ENCODE measurements around the gene TRAPPC6A. TPM values are rescaled to one million over a fixed set of nuclear protein-coding genes. Genes with fewer than 3 reads are reported as not detected.

TRAPPC6A gene
- total RNA-seq, 1 experiment from 2014 or later = 18.3 TPM

- Histone ChIP-seq H3K79me2 (ENCODE audit: low read length) (no peaks in the 10 kb centered on the region), H3K36me3 (ENCODE audit: low read depth, low read length) (no peaks in the 10 kb centered on the region), H4K20me1 (ENCODE audit: low read length) (no peaks in the 10 kb centered on the region), H3K4me1 (ENCODE audit: insufficient read depth, low read length) (no peaks in the 10 kb centered on the region), H3K9me2 (replicated peaks; ENCODE audit: low read length) (no peaks in the 10 kb centered on the region), H3K9ac (ENCODE audit: low read length) (no peak overlapping the region), H3F3A (ENCODE audit: low read length, unreplicated experiment) (no peaks in the 10 kb centered on the region), H3K27ac (ENCODE audit: low read length) (no peak overlapping the region), H3K4me3 (ENCODE audit: low read length) (no peak overlapping the region), H3K4me2 (ENCODE audit: low read length) (no peak overlapping the region), H3K27me3 (ENCODE audit: low read length) (no peaks in the 10 kb centered on the region), H3K9me3 (ENCODE audit: low read length) (no peaks in the 10 kb centered on the region), H2AFZ (ENCODE audit: low read length) (no peak overlapping the region)
- ChIA-PET CTCF (no interaction called here), POLR2A (ENCODE audit: unreplicated experiment) (no interaction called here)
- BruUV-seq (replicated peaks) = no TSS peak
- ATAC-seq (no peak), DNase-seq (no peak)
- no peak for TF ChIP-seq EZH2phosphoT487 (IDR thresholded peaks at IDR 0.05; ENCODE audit: borderline replicate concordance, low read length)
- no peak for TF ChIP-seq EZH2 (IDR thresholded peaks at IDR 0.05; ENCODE audit: low read length, unreplicated experiment)
- no peak for TF ChIP-seq CTCF (conservative IDR thresholded peaks at IDR 0.05; ENCODE audit: low read depth, low read length)
- intact Hi-C loops (cut with micrococcal nuclease) = no loop called here
Measured at GRCh38 chr19:45139286-45140143, 38.5 kb downstream of the TRAPPC6A start.

GRCh38 chr19:45138303-45138751 lies 39.7 kb downstream of the TRAPPC6A start:
- BruUV-seq (replicated peaks) = no TSS peak
- Histone ChIP-seq H3K27me3 (ENCODE audit: low read length) (no peaks in the 10 kb centered on the region), H3K9ac (ENCODE audit: low read length) (no peak overlapping the region), H3K79me2 (ENCODE audit: low read length) (no peaks in the 10 kb centered on the region), H3K9me2 (replicated peaks; ENCODE audit: low read length) (no peaks in the 10 kb centered on the region), H4K20me1 (ENCODE audit: low read length) (no peaks in the 10 kb centered on the region), H3K9me3 (ENCODE audit: low read length) (no peaks in the 10 kb centered on the region), H3K4me1 (ENCODE audit: insufficient read depth, low read length) (no peaks in the 10 kb centered on the region), H3K4me3 (ENCODE audit: low read length) (no peak overlapping the region), H3K27ac (ENCODE audit: low read length) (no peak overlapping the region), H3K4me2 (ENCODE audit: low read length) (no peak overlapping the region), H3F3A (ENCODE audit: low read length, unreplicated experiment) (no peaks in the 10 kb centered on the region), H3K36me3 (ENCODE audit: low read depth, low read length) (no peaks in the 10 kb centered on the region), H2AFZ (ENCODE audit: low read length) (no peak overlapping the region)
- ATAC-seq (no peak; the same call in 1 of the 2 replicates), DNase-seq (no peak)
- POLR2A ChIA-PET (ENCODE audit: unreplicated experiment) = no interaction called here
- CTCF ChIA-PET = no interaction called here
- TF ChIP-seq EZH2 (IDR thresholded peaks at IDR 0.05; ENCODE audit: low read length, unreplicated experiment) (no peak), EZH2phosphoT487 (IDR thresholded peaks at IDR 0.05; ENCODE audit: borderline replicate concordance, low read length) (no peak), CTCF (conservative IDR thresholded peaks at IDR 0.05; ENCODE audit: low read depth, low read length) (no peak)
- intact Hi-C loops (cut with micrococcal nuclease) = no loop called here

GRCh38 chr19:45137179-45137761 lies 40.8 kb downstream of the TRAPPC6A start:
- no peak for DNase-seq
- H3K9me2 ChIP-seq (replicated peaks; ENCODE audit: low read length) = no peaks in the 10 kb centered on the region
- TF ChIP-seq EZH2 (IDR thresholded peaks at IDR 0.05; ENCODE audit: low read length, unreplicated experiment) = no peak
- TF ChIP-seq EZH2phosphoT487 (IDR thresholded peaks at IDR 0.05; ENCODE audit: borderline replicate concordance, low read length) = no peak
- no peak for TF ChIP-seq CTCF (conservative IDR thresholded peaks at IDR 0.05; ENCODE audit: low read depth, low read length)
- no peaks in the 10 kb centered on the region for H3K36me3 ChIP-seq (ENCODE audit: low read depth, low read length)
- no peak overlapping the region for H3K27ac ChIP-seq (ENCODE audit: low read length)
- no peaks in the 10 kb centered on the region for H3K4me1 ChIP-seq (ENCODE audit: insufficient read depth, low read length)
- H3F3A ChIP-seq (ENCODE audit: low read length, unreplicated experiment) = no peaks in the 10 kb centered on the region
- ChIA-PET POLR2A (ENCODE audit: unreplicated experiment) (no interaction called here), CTCF (no interaction called here)
- H3K4me2 ChIP-seq (ENCODE audit: low read length) = no peak overlapping the region
- no peaks in the 10 kb centered on the region for H3K27me3 ChIP-seq (ENCODE audit: low read length)
- H3K79me2 ChIP-seq (ENCODE audit: low read length) = no peaks in the 10 kb centered on the region
- H3K9ac ChIP-seq (ENCODE audit: low read length) = no peak overlapping the region
- no peak for ATAC-seq
- H3K4me3 ChIP-seq (ENCODE audit: low read length) = no peak overlapping the region
- no peak overlapping the region for H2AFZ ChIP-seq (ENCODE audit: low read length)
- H4K20me1 ChIP-seq (ENCODE audit: low read length) = no peaks in the 10 kb centered on the region
- no TSS peak for BruUV-seq (replicated peaks)
- H3K9me3 ChIP-seq (ENCODE audit: low read length) = no peaks in the 10 kb centered on the region
- intact Hi-C loops (cut with micrococcal nuclease) = no loop called here
